HEK293 (cell line): ENCODE data around the gene FAM81A.

Experiments used
- GLIS2 ChIP-seq: fragments of 450-650 bp; formaldehyde crosslinking; IDR thresholded peaks from 2 replicates; pipeline ENCODE4 v1.5.1; 2016; ENCODE audit warnings: missing biosample characterization, missing genetic modification characterization
- SCRT2 ChIP-seq: fragments of 450-650 bp; formaldehyde crosslinking; IDR thresholded peaks from 2 replicates; pipeline ENCODE4 v1.5.1; 2016; ENCODE audit warnings: missing biosample characterization, missing genetic modification characterization
- ZNF140 ChIP-seq: fragments of 450-650 bp; formaldehyde crosslinking; IDR thresholded peaks from 2 replicates; pipeline ENCODE4 v1.5.1; 2016; ENCODE audit warnings: missing biosample characterization, missing genetic modification characterization
- ZNF2 ChIP-seq: fragments of 450-650 bp; formaldehyde crosslinking; IDR thresholded peaks from 2 replicates; pipeline ENCODE4 v1.5.1; 2016; ENCODE audit warnings: missing biosample characterization, missing genetic modification characterization
- ZNF274 ChIP-seq, 2 experiments: fragments of 200-500 bp in 1 of 2; fragments of 450-650 bp in 1 of 2; sonication (Bioruptor generic) in 1 of 2; formaldehyde crosslinking in 1 of 2; IDR thresholded peaks; 2 replicates each; pipeline versions ENCODE4 v1.5.1 to v1.6.1; 2014 to 2016; ENCODE audit warnings: borderline replicate concordance in 1 of 2, inconsistent platforms in 1 of 2, low read length in 1 of 2, missing biosample characterization in 1 of 2, missing genetic modification characterization in 1 of 2
- ZNF341 ChIP-seq: fragments of 450-650 bp; formaldehyde crosslinking; IDR thresholded peaks from 2 replicates; pipeline ENCODE4; 2016; ENCODE audit warnings: low read depth, missing biosample characterization, missing genetic modification characterization
- ZNF510 ChIP-seq: fragments of 450-650 bp; formaldehyde crosslinking; IDR thresholded peaks from 2 replicates; pipeline ENCODE4 v1.5.1; 2018; ENCODE audit warnings: mild to moderate bottlenecking, missing genetic modification characterization, missing biosample characterization; ENCODE audit not compliant: insufficient replicate concordance
- ZNF558 ChIP-seq: fragments of 450-650 bp; formaldehyde crosslinking; IDR thresholded peaks from 2 replicates; pipeline ENCODE4 v1.5.1; 2016; ENCODE audit warnings: missing biosample characterization, missing genetic modification characterization
- TF ChIP-seq, protein P1 (sequence below): fragments of 450-650 bp; formaldehyde crosslinking; IDR thresholded peaks from 2 replicates; pipeline ENCODE4 v1.5.1; 2016; ENCODE audit warnings: missing biosample characterization, missing genetic modification characterization, low read depth

DNA sequence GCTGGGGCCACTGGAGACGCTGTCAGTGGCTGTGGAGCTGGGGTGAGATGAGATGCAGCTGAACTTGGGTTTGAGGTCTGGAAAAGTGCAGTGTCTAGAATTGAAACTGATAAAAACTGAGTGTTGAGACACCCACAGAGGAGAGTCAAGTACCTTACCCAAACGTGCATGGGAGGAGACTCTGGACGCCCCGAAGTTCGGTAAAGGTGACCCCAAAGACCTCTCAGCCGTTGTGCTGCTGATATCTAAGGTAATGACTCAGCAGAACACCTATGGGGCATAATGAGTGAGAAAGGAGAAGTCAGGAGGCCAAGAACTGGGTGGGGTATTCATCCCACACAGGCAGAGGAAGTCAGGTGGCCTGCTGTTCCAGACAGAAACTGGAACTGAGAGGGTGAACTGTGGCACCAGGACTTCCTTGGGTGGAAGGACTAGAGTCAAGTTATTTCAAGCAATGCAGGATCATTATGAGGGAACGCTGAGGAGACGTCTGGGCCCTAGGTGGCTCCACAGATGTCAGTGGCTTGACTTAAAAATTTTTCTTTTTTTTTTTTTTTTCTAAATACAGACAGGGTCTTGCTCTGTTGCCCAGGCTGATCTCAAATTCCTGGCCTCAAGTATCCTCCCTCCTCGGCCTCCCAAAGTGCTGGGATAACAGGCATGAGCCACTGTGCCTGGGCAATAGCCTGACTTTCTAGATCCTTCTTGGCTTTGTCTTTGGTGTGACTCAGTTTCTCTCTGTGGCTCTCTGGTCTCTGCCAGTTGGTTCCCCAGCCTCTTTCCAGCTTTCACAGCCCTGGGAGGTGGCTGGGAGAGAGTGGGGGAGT lies 105.9 kb downstream of the FAM81A start:
- TF ChIP-seq ZNF341, result no peak
- TF ChIP-seq SCRT2 (tag by site-specific recombination), result no peak
- no peak for TF ChIP-seq ZNF140
- no peak for TF ChIP-seq ZNF510 (tag by site-specific recombination)
- no peak for TF ChIP-seq ZNF558 (tag by site-specific recombination)
- TF ChIP-seq, protein P1, sequence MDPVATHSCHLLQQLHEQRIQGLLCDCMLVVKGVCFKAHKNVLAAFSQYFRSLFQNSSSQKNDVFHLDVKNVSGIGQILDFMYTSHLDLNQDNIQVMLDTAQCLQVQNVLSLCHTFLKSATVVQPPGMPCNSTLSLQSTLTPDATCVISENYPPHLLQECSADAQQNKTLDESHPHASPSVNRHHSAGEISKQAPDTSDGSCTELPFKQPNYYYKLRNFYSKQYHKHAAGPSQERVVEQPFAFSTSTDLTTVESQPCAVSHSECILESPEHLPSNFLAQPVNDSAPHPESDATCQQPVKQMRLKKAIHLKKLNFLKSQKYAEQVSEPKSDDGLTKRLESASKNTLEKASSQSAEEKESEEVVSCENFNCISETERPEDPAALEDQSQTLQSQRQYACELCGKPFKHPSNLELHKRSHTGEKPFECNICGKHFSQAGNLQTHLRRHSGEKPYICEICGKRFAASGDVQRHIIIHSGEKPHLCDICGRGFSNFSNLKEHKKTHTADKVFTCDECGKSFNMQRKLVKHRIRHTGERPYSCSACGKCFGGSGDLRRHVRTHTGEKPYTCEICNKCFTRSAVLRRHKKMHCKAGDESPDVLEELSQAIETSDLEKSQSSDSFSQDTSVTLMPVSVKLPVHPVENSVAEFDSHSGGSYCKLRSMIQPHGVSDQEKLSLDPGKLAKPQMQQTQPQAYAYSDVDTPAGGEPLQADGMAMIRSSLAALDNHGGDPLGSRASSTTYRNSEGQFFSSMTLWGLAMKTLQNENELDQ (tag by site-specific recombination), result no peak
- TF ChIP-seq ZNF2 (tag by site-specific recombination), result no peak
- TF ChIP-seq ZNF274 (IDR thresholded peaks at IDR 0.05; ENCODE audit: low read length), result no peak
- no peak for TF ChIP-seq ZNF274 (tag by site-specific recombination; IDR thresholded peaks at IDR 0.05; ENCODE audit: borderline replicate concordance)
- no peak for TF ChIP-seq GLIS2 (tag by site-specific recombination)
